Stimulated activated CD4-positive, alpha-beta T cell treated with anti-CD3 and anti-CD28 coated beads, Interleukin-1b, Interleukin-23, amount 100 ng/mL, for 4 hours (primary cell): ENCODE results near the gene SUPT6H.

ENCODE experiments used
- DNase-seq, 2 donors: peaks; one replicate each; pipeline ENCODE4 v3.0.0-alpha.2; 2020; ENCODE audit warnings: low read depth in 2 of 2

SUPT6H gene

GRCh38 chr17:28750178-28751047 is 88.4 kb downstream of the SUPT6H start:
- peak; percentile 81 for DNase-seq

- DNase-seq, result no peak
Measured at GRCh38 chr17:28751600-28752366, 89.8 kb downstream of the SUPT6H start.
